ENCODE measurements around the gene GPER1. TPM values are rescaled to one million over a fixed set of nuclear protein-coding genes. Genes with fewer than 3 reads are reported as not detected.

GPER1 gene
- total and polyA plus RNA-seq, 4 donors = 3.7 to 7.7 (median 6.3) TPM

- H3K36me3 ChIP-seq (ENCODE audit: control insufficient read depth in 4 of 4, insufficient read depth in 4 of 4, low read length in 4 of 4) = no peaks in the 10 kb centered on the region
- peaks cover 0 to 46% (median 22%) of the 10 kb centered on the region in 5 donors for H3K4me1 ChIP-seq (ENCODE audit: control insufficient read depth in 5 of 5, insufficient read depth in 5 of 5, low read length in 5 of 5)
- WGBS, 2 donors = 0 to 1% methylated on average over 55 to 74 of the region's 74 CpGs
- no peaks in the 10 kb centered on the region for H3K27me3 ChIP-seq (ENCODE audit: control insufficient read depth in 3 of 3, insufficient read depth in 3 of 3, low read length in 2 of 3)
- DNase-seq (peak; percentile 97 to 98 (median 98)), ATAC-seq (ENCODE audit: insufficient read depth, low FRiP score) (peak; percentile 99)
- H3K27ac ChIP-seq (ENCODE audit: low read depth in 1 of 2, low read length in 1 of 2) = peak within 1 kb of the TSS; percentile 84 to 94
- H3K4me3 ChIP-seq = peak within 1 kb of the TSS; percentile 63
- H3K9ac ChIP-seq (ENCODE audit: insufficient read depth in 1 of 2, low read length in 2 of 2) = peak within 1 kb of the TSS in 1 of 2 donors; percentile 54
- no peaks in the 10 kb centered on the region for H3K9me3 ChIP-seq (ENCODE audit: control insufficient read depth in 4 of 4, insufficient read depth in 3 of 4, low read length in 3 of 4)
- peak; percentile 39 for TF ChIP-seq CTCF (IDR thresholded peaks at IDR 0.05; ENCODE audit: control extremely low read depth, extremely low read depth)
These were observed 43.5 kb upstream of the GPER1 start, which contains the start of gene GPR146 for GRCh38 chr7:1044189-1045068. Gene GPR146 (plus strand): TSS chr7:1044546. CDS start chr7:1057516, 12,970 bp downstream.

- ATAC-seq (ENCODE audit: insufficient read depth, low FRiP score) (no peak), DNase-seq (no peak)
- H3K4me3 ChIP-seq = peak overlapping the region; percentile 63
- H3K27me3 ChIP-seq (ENCODE audit: control insufficient read depth in 3 of 3, insufficient read depth in 3 of 3, low read length in 2 of 3) = no peaks in the 10 kb centered on the region
- TF ChIP-seq CTCF (IDR thresholded peaks at IDR 0.05; ENCODE audit: control extremely low read depth, extremely low read depth) = no peak
- H3K9me3 ChIP-seq (ENCODE audit: control insufficient read depth in 4 of 4, insufficient read depth in 3 of 4, low read length in 3 of 4) = no peaks in the 10 kb centered on the region
- peak overlapping the region; percentile 83 to 91 for H3K27ac ChIP-seq (ENCODE audit: low read depth in 1 of 2, low read length in 1 of 2)
- WGBS, 2 donors = 66 to 78% methylated on average over 21 of the region's 21 CpGs
- H3K4me1 ChIP-seq (ENCODE audit: control insufficient read depth in 5 of 5, insufficient read depth in 5 of 5, low read length in 5 of 5) = peaks cover 0 to 42% (median 22%) of the 10 kb centered on the region in 5 donors
- H3K36me3 ChIP-seq (ENCODE audit: control insufficient read depth in 4 of 4, insufficient read depth in 4 of 4, low read length in 4 of 4) = no peaks in the 10 kb centered on the region
- H3K9ac ChIP-seq (ENCODE audit: insufficient read depth in 1 of 2, low read length in 2 of 2) = peak overlapping the region in 1 of 2 donors; percentile 11
These were observed 42.5 kb upstream of the GPER1 start for GRCh38 chr7:1045069-1046063.

GRCh38 chr7:1046722-1047679 is 40.9 kb upstream of the GPER1 start:
- no peak overlapping the region for H3K27ac ChIP-seq (ENCODE audit: low read depth in 1 of 2, low read length in 1 of 2)
- H3K36me3 ChIP-seq (ENCODE audit: control insufficient read depth in 4 of 4, insufficient read depth in 4 of 4, low read length in 4 of 4) = no peaks in the 10 kb centered on the region
- no peak overlapping the region for H3K4me3 ChIP-seq
- no peaks in the 10 kb centered on the region for H3K9me3 ChIP-seq (ENCODE audit: control insufficient read depth in 4 of 4, insufficient read depth in 3 of 4, low read length in 3 of 4)
- peaks cover 0 to 40% (median 22%) of the 10 kb centered on the region in 5 donors for H3K4me1 ChIP-seq (ENCODE audit: control insufficient read depth in 5 of 5, insufficient read depth in 5 of 5, low read length in 5 of 5)
- DNase-seq = no peak
- 67 to 74% methylated on average over 15 of the region's 15 CpGs for WGBS, 2 donors
- no peak for TF ChIP-seq CTCF (IDR thresholded peaks at IDR 0.05; ENCODE audit: control extremely low read depth, extremely low read depth)
- no peak for ATAC-seq (ENCODE audit: insufficient read depth, low FRiP score)
- no peak overlapping the region for H3K9ac ChIP-seq (ENCODE audit: insufficient read depth in 1 of 2, low read length in 2 of 2)
- no peaks in the 10 kb centered on the region for H3K27me3 ChIP-seq (ENCODE audit: control insufficient read depth in 3 of 3, insufficient read depth in 3 of 3, low read length in 2 of 3)

Measured in lung (tissue), 12 donors.